HTR-8/SVneo (cell line): ENCODE results near the gene SCFD2.

Source experiments
- DNase-seq: peaks from one replicate; pipeline ENCODE4 v3.0.0; 2011; ENCODE audit warnings: low spot score, mixed read lengths; ENCODE audit not compliant: insufficient read length
- FAIRE-seq: peaks from 2 replicates; lab custom pipeline; 2011; peaks lifted over from hg19 to GRCh38; lab: Jason Lieb, UNC

The SCFD2 gene

DNA sequence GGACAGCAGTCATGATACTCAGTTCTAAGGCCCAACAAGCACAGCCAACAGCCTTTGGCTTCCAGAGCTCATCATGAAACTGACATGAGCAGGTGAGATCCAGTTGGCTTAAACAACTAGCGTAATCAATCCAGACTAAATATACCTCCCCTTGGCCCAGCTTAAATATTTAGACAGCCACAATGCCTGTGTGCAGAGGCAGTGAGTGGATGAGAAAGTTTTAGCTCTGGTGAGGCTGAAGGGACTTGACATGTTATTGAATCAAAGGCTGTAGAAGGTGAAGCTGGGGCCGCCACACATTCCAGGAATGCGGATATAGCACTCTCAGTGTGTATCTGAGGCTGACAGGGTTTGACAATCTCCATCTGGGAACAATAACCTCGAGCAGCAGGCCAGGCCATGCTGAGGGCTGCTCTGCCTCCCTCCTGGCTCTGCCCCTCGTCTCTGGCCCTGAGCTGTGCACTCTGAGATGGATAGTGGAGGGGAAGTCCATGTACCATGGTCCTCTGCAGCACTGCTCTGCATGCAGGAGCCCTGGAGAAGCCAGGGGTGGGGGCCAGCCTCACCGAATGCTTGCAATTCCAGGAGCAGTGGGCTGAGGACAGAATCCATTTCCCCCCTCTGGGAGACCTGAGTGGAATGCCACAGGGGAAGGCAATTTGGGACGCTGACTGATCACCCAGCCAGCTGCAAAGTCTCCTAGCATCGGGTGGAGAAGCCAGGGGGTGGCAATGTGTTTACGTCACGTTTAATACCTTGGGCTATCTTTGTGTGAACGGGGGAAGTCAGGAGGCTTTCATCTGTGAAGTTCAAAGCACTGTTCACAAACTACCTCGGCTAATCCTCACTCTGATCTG lies 541.0 kb downstream of the SCFD2 start:
- DNase-seq (no peak), FAIRE-seq (no peak)

DNA sequence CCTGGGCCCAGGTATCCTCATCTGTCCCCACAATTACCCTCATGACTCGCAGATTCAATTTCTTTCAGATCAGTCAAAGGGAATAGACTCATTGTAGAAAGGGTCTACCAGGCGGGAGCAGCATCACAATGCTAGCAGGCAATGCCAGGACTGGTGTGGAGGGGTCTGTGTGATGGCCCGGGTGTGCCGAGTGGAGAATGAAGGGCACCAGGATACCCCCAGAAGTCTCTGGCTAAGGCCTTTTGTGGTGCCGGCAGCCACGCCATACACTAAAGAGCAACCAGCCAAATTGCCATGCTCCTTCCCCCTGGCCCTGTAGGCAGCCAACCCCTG lies 541.6 kb downstream of the SCFD2 start:
- no peak for DNase-seq
- no peak for FAIRE-seq

DNA sequence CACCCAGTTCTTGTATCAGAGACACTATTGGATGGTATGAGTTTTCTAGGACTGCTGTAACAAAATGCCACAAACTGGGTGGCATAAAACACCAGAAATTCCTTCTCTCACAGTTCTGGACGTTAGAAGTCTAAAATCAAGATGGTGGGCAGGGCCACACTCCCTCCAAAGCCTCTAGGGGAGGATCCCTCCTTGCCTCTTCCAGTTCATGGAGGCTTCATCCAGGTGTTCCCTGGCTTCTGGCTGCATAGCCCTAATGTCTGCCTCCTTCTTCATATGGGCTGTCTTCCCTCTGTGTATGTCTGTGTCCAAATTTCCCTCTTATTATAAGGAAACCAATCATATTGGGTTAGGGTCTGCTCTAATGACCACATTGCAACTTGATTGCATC lies 542.2 kb downstream of the SCFD2 start:
- FAIRE-seq: no peak

More for the DNA sequence above, 542.2 kb downstream of the SCFD2 start:
- DNase-seq: no peak
